Endothelial cell of umbilical vein (primary cell): ENCODE data around the gene GLIPR1L2. TPM values are rescaled to one million over a fixed set of nuclear protein-coding genes. Genes with fewer than 3 reads are reported as not detected.

Experiments
- BruUV-seq: library from RNA; stranded (reverse); fragments of 400-500 nt; replicated peaks from 2 replicates; lab custom pipeline; 2021; lab: Mats Ljungman, UMichigan
- CTCF ChIA-PET: fragments of 300-600, 350-600 bp; sonication (Branson Sonifier 250); formaldehyde crosslinking; loops from one replicate; lab custom pipeline; 2021; ENCODE audit warnings: antibody characterized with exemption, inconsistent platforms; lab: Charles Lee
- POLR2A ChIA-PET: fragments of 300-600, 350-600 bp; sonication (Branson Sonifier 250); formaldehyde crosslinking; loops from one replicate; lab custom pipeline; 2021; ENCODE audit warnings: antibody characterized with exemption, inconsistent platforms; lab: Charles Lee
- DNase-seq: peaks from one replicate; pipeline ENCODE4 v3.0.0-alpha.2; 2011; ENCODE audit warnings: low read depth, low spot score
- FAIRE-seq: peaks from 2 replicates; lab custom pipeline; 2011; peaks lifted over from hg19 to GRCh38; lab: Jason Lieb, UNC
- H2AFZ ChIP-seq: 2 replicates; pipeline ENCODE4 v1.6.0; 2012; ENCODE audit warnings: low read depth, low read length, control low read depth, inconsistent platforms
- H3K27ac ChIP-seq: 2 replicates; pipeline ENCODE4 v1.5.1; 2011; ENCODE audit warnings: low read depth, mild to moderate bottlenecking, control low read depth, low read length, moderate library complexity; ENCODE audit not compliant: insufficient read depth
- H3K27me3 ChIP-seq, 2 experiments: 2 replicates each; pipeline versions ENCODE4 v1.6.0 to v1.6.1; 2011; ENCODE audit warnings: low read length in 2 of 2, mixed read lengths in 1 of 2; ENCODE audit not compliant: control insufficient read depth in 2 of 2, insufficient read depth in 2 of 2
- H3K36me3 ChIP-seq, 2 experiments: 2 replicates in 1 of 2; 3 replicates in 1 of 2; pipeline ENCODE4 v1.5.1; 2011; ENCODE audit warnings: low read length in 2 of 2, mild to moderate bottlenecking in 1 of 2, moderate library complexity in 1 of 2; ENCODE audit not compliant: control insufficient read depth in 2 of 2, insufficient read depth in 2 of 2; ENCODE audit errors: extremely low read depth in 1 of 2
- H3K4me1 ChIP-seq: 3 replicates; pipeline ENCODE4 v1.5.1; 2011; ENCODE audit warnings: mild to moderate bottlenecking, low read length; ENCODE audit not compliant: control insufficient read depth, insufficient read depth; ENCODE audit errors: extremely low read depth
- H3K4me2 ChIP-seq: 2 replicates; pipeline ENCODE4 v1.6.1; 2011; ENCODE audit warnings: low read length, control low read depth, mixed read lengths; ENCODE audit not compliant: insufficient read depth
- H3K4me3 ChIP-seq, 3 experiments: fragments of 200-600 bp in 1 of 3; sonication (generic), shearing (Covaris generic) in 1 of 3; replicated peaks in 1 of 3; 2 replicates each; pipeline ENCODE4 v1.5.1; 2011 to 2016; ENCODE audit warnings: control low read depth in 3 of 3, low read length in 3 of 3, mild to moderate bottlenecking in 2 of 3, inconsistent platforms in 1 of 3, low read depth in 1 of 3, moderate library complexity in 1 of 3; ENCODE audit not compliant: insufficient read depth in 1 of 3
- H3K79me2 ChIP-seq: 2 replicates; pipeline ENCODE4 v1.6.0; 2012; ENCODE audit warnings: low read length, inconsistent platforms; ENCODE audit not compliant: control insufficient read depth, insufficient read depth
- H3K9ac ChIP-seq: replicated peaks from 2 replicates; pipeline ENCODE3; 2011; ENCODE audit warnings: low read length, control low read depth; ENCODE audit not compliant: insufficient read depth; ENCODE audit errors: extremely low read depth
- H3K9me1 ChIP-seq: replicated peaks from 3 replicates; pipeline ENCODE4 v1.6.0; 2011; ENCODE audit warnings: mild to moderate bottlenecking, low read length; ENCODE audit not compliant: control insufficient read depth, insufficient read depth; ENCODE audit errors: extremely low read depth
- H3K9me3 ChIP-seq: replicated peaks from 2 replicates; pipeline ENCODE4 v1.5.1; 2012; ENCODE audit warnings: low read length, inconsistent platforms; ENCODE audit not compliant: control insufficient read depth, insufficient read depth
- H4K20me1 ChIP-seq: replicated peaks from 2 replicates; pipeline ENCODE3; 2011; ENCODE audit warnings: mild to moderate bottlenecking, low read length; ENCODE audit not compliant: control insufficient read depth, insufficient read depth; ENCODE audit errors: extremely low read depth
- EZH2 ChIP-seq: IDR thresholded peaks from 2 replicates; pipeline ENCODE4 v1.6.1; 2012; ENCODE audit warnings: borderline replicate concordance, low read depth, mild to moderate bottlenecking, moderate library complexity, low read length, inconsistent platforms; ENCODE audit not compliant: severe bottlenecking
- FOS ChIP-seq: IDR thresholded peaks from 2 replicates; pipeline ENCODE4 v1.6.1; 2011; ENCODE audit warnings: mild to moderate bottlenecking, low read length, moderate library complexity, borderline replicate concordance; ENCODE audit not compliant: insufficient read depth
- GATA2 ChIP-seq: IDR thresholded peaks from 2 replicates; pipeline ENCODE4 v1.7.0; 2011; ENCODE audit warnings: low read depth, mild to moderate bottlenecking, moderate library complexity, mixed read lengths, low read length; ENCODE audit not compliant: insufficient read length, insufficient read depth
- JUN ChIP-seq: IDR thresholded peaks from 2 replicates; pipeline ENCODE4 v1.6.1; 2011; ENCODE audit warnings: borderline replicate concordance, low read depth; ENCODE audit not compliant: insufficient read length, insufficient read depth
- MYC ChIP-seq: IDR thresholded peaks from one replicate; pipeline ENCODE4 v1.6.1; 2011; ENCODE audit warnings: mild to moderate bottlenecking, low read depth, low read length
- POLR2A ChIP-seq: IDR thresholded peaks from 2 replicates; pipeline ENCODE4 v1.6.1; 2012; ENCODE audit warnings: low read depth, mild to moderate bottlenecking, control low read depth, low read length
- POLR2AphosphoS5 ChIP-seq: IDR thresholded peaks from 2 replicates; pipeline ENCODE4 v1.6.1; 2012; ENCODE audit warnings: low read depth, mild to moderate bottlenecking, control low read depth, low read length, moderate library complexity; ENCODE audit not compliant: insufficient read depth
- dilution Hi-C: fragments of 300-500 bp; cut with MboI; formaldehyde crosslinking; loops from one replicate; pipeline ENCODE4 v1.15.0; 2019; ENCODE audit warnings: low sequenced_read_pairs; ENCODE audit not compliant: extremely low pct_ligation_motif_present
- intact Hi-C: fragments of 100-400 bp; cut with micrococcal nuclease; formaldehyde crosslinking; loops from one replicate; pipeline ENCODE4 v1.10.0; 2022
- polyA plus RNA-seq, 4 experiments: library from polyadenylated mRNA; depleted of rRNA in 3 of 4; stranded (reverse) in 3 of 4; unstranded in 1 of 4; fragments of >200 nt; gene quantifications; 2 replicates each; pipeline versions ENCODE4 v1.2.1 to v1.2.3, GENCODE V29; 2011 to 2012; ENCODE audit warnings: missing spikeins in 1 of 4
- total RNA-seq: library from RNA; stranded (reverse); gene quantifications from 2 replicates; pipeline ENCODE4 v1.2.3, GENCODE V29; 2021
- TF ChIP-seq, protein P1 (sequence below), 2 donors: IDR thresholded peaks; 1 replicate in 1 of 2; 2 replicates in 1 of 2; pipeline ENCODE4 v1.5.1; 2011; ENCODE audit warnings: low read length in 2 of 2, mild to moderate bottlenecking in 2 of 2, moderate library complexity in 2 of 2, control low read depth in 1 of 2, inconsistent platforms in 1 of 2, low read depth in 1 of 2; ENCODE audit not compliant: insufficient read depth in 1 of 2; ENCODE audit errors: extremely low read depth in 1 of 2
- TF ChIP-seq, protein P2 (sequence below): IDR thresholded peaks from 2 replicates; pipeline ENCODE4 v1.6.1; 2011; ENCODE audit not compliant: insufficient read depth, insufficient read length

The GLIPR1L2 gene
- total and polyA plus RNA-seq, 2 donors (not counting 3 experiments of a cell fraction or from before 2014, with no cell fraction given): 0.07 TPM; not detected in 1

DNA sequence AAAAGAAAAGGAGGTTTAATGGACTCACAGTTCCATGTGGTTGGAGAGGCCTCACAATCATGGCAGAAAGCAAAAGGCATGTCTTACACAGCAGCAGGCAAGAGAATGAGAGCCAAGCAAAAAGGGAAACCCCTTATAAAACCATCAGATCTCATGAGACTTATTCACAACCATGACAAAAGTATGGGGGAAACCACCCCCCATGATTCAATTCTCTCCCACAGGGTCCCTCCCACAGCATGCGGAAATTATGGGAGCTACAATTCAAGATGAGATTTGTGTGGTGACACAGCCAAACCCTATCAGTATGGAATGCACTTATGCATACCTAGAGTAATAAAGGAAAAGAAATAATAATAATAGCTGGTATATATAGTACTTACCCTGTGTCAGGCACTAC lies 85.2 kb downstream of the GLIPR1L2 start:
- Histone ChIP-seq H3K27ac (no peak overlapping the region), H3K9ac (no peak overlapping the region), H3K9me3 (no peaks in the 10 kb centered on the region), H3K4me2 (no peak overlapping the region), H3K9me1 (no peaks in the 10 kb centered on the region), H3K36me3 (peaks cover 0 to 2% of the 10 kb centered on the region in 2 experiments), H2AFZ (no peak overlapping the region), H3K4me3 (no peak overlapping the region), H4K20me1 (no peaks in the 10 kb centered on the region), H3K79me2 (no peaks in the 10 kb centered on the region), H3K27me3 (peaks cover 5 to 6% of the 10 kb centered on the region in 2 experiments), H3K4me1 (no peaks in the 10 kb centered on the region)
- TF ChIP-seq, protein P1, sequence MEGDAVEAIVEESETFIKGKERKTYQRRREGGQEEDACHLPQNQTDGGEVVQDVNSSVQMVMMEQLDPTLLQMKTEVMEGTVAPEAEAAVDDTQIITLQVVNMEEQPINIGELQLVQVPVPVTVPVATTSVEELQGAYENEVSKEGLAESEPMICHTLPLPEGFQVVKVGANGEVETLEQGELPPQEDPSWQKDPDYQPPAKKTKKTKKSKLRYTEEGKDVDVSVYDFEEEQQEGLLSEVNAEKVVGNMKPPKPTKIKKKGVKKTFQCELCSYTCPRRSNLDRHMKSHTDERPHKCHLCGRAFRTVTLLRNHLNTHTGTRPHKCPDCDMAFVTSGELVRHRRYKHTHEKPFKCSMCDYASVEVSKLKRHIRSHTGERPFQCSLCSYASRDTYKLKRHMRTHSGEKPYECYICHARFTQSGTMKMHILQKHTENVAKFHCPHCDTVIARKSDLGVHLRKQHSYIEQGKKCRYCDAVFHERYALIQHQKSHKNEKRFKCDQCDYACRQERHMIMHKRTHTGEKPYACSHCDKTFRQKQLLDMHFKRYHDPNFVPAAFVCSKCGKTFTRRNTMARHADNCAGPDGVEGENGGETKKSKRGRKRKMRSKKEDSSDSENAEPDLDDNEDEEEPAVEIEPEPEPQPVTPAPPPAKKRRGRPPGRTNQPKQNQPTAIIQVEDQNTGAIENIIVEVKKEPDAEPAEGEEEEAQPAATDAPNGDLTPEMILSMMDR (IDR thresholded peaks at IDR 0.05; ENCODE audit: extremely low read depth in 1 of 2, insufficient read depth in 1 of 2, low read depth in 1 of 2, low read length in 2 of 2): no peak
- TF ChIP-seq GATA2 (no peak), EZH2 (no peak), FOS (no peak), JUN (no peak), POLR2AphosphoS5 (no peak), MYC (no peak), POLR2A (no peak)
- TF ChIP-seq, protein P2, sequence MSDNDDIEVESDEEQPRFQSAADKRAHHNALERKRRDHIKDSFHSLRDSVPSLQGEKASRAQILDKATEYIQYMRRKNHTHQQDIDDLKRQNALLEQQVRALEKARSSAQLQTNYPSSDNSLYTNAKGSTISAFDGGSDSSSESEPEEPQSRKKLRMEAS: no peak
- dilution Hi-C loops (no loop called here), intact Hi-C loops (no loop called here)
- FAIRE-seq (no peak), DNase-seq (no peak)
- no TSS peak for BruUV-seq
- CTCF ChIA-PET: no interaction called here
- POLR2A ChIA-PET: no interaction called here
